Measurements from ENCODE around the gene MAPKAPK2. TPM values are rescaled to one million over a fixed set of nuclear protein-coding genes. Genes with fewer than 3 reads are reported as not detected.

MAPKAPK2 gene
- total RNA-seq, 2 experiments from 2014 or later = 53.5 to 57.8 TPM

- no peak for DNase-seq
- peaks cover 36% of the 10 kb centered on the region for H3K27me3 Mint-ChIP-seq
- no peak overlapping the region for H3K4me3 Mint-ChIP-seq
- H3K9me3 Mint-ChIP-seq = no peaks in the 10 kb centered on the region
- H3K4me1 Mint-ChIP-seq = peaks cover 12% of the 10 kb centered on the region
- no peak overlapping the region for H3K27ac Mint-ChIP-seq
- H3K36me3 Mint-ChIP-seq = no peaks in the 10 kb centered on the region
Measured at GRCh38 chr1:206654828-206655227, 29.9 kb upstream of the MAPKAPK2 start.

- Mint-ChIP-seq H3K36me3 (no peaks in the 10 kb centered on the region), H3K27me3 (peaks cover 43% of the 10 kb centered on the region), H3K4me3 (no peak overlapping the region), H3K9me3 (no peaks in the 10 kb centered on the region), H3K4me1 (peaks cover 12% of the 10 kb centered on the region), H3K27ac (no peak overlapping the region)
- no peak for DNase-seq
Measured at GRCh38 chr1:206655471-206655882, 29.2 kb upstream of the MAPKAPK2 start.

- DNase-seq = no peak
- H3K9me3 Mint-ChIP-seq = no peaks in the 10 kb centered on the region
- H3K4me3 Mint-ChIP-seq = no peak overlapping the region
- H3K27me3 Mint-ChIP-seq = peaks cover 52% of the 10 kb centered on the region
- no peak overlapping the region for H3K27ac Mint-ChIP-seq
- no peaks in the 10 kb centered on the region for H3K36me3 Mint-ChIP-seq
- H3K4me1 Mint-ChIP-seq = peaks cover 12% of the 10 kb centered on the region
Measured at GRCh38 chr1:206656936-206657335, 27.8 kb upstream of the MAPKAPK2 start.

GRCh38 chr1:206657751-206658150 is 27.0 kb upstream of the MAPKAPK2 start:
- no peak for DNase-seq
- Mint-ChIP-seq H3K9me3 (no peaks in the 10 kb centered on the region), H3K27me3 (peaks cover 55% of the 10 kb centered on the region), H3K36me3 (no peaks in the 10 kb centered on the region), H3K4me1 (peaks cover 21% of the 10 kb centered on the region), H3K27ac (no peak overlapping the region), H3K4me3 (no peak overlapping the region)

- no peak overlapping the region for H3K4me3 Mint-ChIP-seq
- peaks cover 62% of the 10 kb centered on the region for H3K27me3 Mint-ChIP-seq
- peak overlapping the region; percentile 44 for H3K27ac Mint-ChIP-seq
- H3K9me3 Mint-ChIP-seq = no peaks in the 10 kb centered on the region
- peaks cover 27% of the 10 kb centered on the region for H3K4me1 Mint-ChIP-seq
- peak; percentile 61 for DNase-seq
- H3K36me3 Mint-ChIP-seq = no peaks in the 10 kb centered on the region
Measured at GRCh38 chr1:206658264-206658980, 26.3 kb upstream of the MAPKAPK2 start.

- no peaks in the 10 kb centered on the region for H3K9me3 Mint-ChIP-seq
- H3K27ac Mint-ChIP-seq = no peak overlapping the region
- peaks cover 31% of the 10 kb centered on the region for H3K4me1 Mint-ChIP-seq
- no peaks in the 10 kb centered on the region for H3K36me3 Mint-ChIP-seq
- DNase-seq = no peak
- peaks cover 66% of the 10 kb centered on the region for H3K27me3 Mint-ChIP-seq
- no peak overlapping the region for H3K4me3 Mint-ChIP-seq
Measured at GRCh38 chr1:206658981-206659273, 25.8 kb upstream of the MAPKAPK2 start.

GRCh38 chr1:206660136-206660535 is 24.6 kb upstream of the MAPKAPK2 start:
- no peaks in the 10 kb centered on the region for H3K36me3 Mint-ChIP-seq
- H3K27me3 Mint-ChIP-seq = peaks cover 75% of the 10 kb centered on the region
- H3K9me3 Mint-ChIP-seq = no peaks in the 10 kb centered on the region
- no peak overlapping the region for H3K27ac Mint-ChIP-seq
- peaks cover 34% of the 10 kb centered on the region for H3K4me1 Mint-ChIP-seq
- H3K4me3 Mint-ChIP-seq = no peak overlapping the region
- no peak for DNase-seq

- Mint-ChIP-seq H3K4me1 (peaks cover 34% of the 10 kb centered on the region), H3K27ac (no peak overlapping the region), H3K27me3 (peaks cover 82% of the 10 kb centered on the region), H3K4me3 (no peak overlapping the region), H3K9me3 (no peaks in the 10 kb centered on the region), H3K36me3 (no peaks in the 10 kb centered on the region)
- DNase-seq = no peak
Measured at GRCh38 chr1:206661161-206661820, 23.4 kb upstream of the MAPKAPK2 start.

- Mint-ChIP-seq H3K27me3 (peaks cover 71% of the 10 kb centered on the region), H3K9me3 (no peaks in the 10 kb centered on the region), H3K36me3 (no peaks in the 10 kb centered on the region), H3K27ac (peak overlapping the region; percentile 56), H3K4me1 (peaks cover 32% of the 10 kb centered on the region), H3K4me3 (peak overlapping the region; percentile 0)
- DNase-seq = no peak
Measured at GRCh38 chr1:206662396-206663092, 22.2 kb upstream of the MAPKAPK2 start.

- H3K27me3 Mint-ChIP-seq = peaks cover 63% of the 10 kb centered on the region
- DNase-seq = no peak
- H3K27ac Mint-ChIP-seq = no peak overlapping the region
- H3K4me1 Mint-ChIP-seq = peaks cover 26% of the 10 kb centered on the region
- no peaks in the 10 kb centered on the region for H3K9me3 Mint-ChIP-seq
- H3K4me3 Mint-ChIP-seq = no peak overlapping the region
- no peaks in the 10 kb centered on the region for H3K36me3 Mint-ChIP-seq
Measured at GRCh38 chr1:206663362-206663761, 21.3 kb upstream of the MAPKAPK2 start.

- Mint-ChIP-seq H3K4me3 (no peak overlapping the region), H3K9me3 (no peaks in the 10 kb centered on the region), H3K27ac (no peak overlapping the region), H3K36me3 (no peaks in the 10 kb centered on the region), H3K4me1 (peaks cover 22% of the 10 kb centered on the region), H3K27me3 (peaks cover 58% of the 10 kb centered on the region)
- DNase-seq = peak; percentile 67
Measured at GRCh38 chr1:206663832-206664652, 20.7 kb upstream of the MAPKAPK2 start.

GRCh38 chr1:206664740-206665139 is 20.0 kb upstream of the MAPKAPK2 start:
- H3K4me3 Mint-ChIP-seq = no peak overlapping the region
- peaks cover 52% of the 10 kb centered on the region for H3K27me3 Mint-ChIP-seq
- no peaks in the 10 kb centered on the region for H3K9me3 Mint-ChIP-seq
- no peaks in the 10 kb centered on the region for H3K36me3 Mint-ChIP-seq
- no peak for DNase-seq
- no peak overlapping the region for H3K27ac Mint-ChIP-seq
- H3K4me1 Mint-ChIP-seq = peaks cover 22% of the 10 kb centered on the region

- Mint-ChIP-seq H3K4me1 (peaks cover 22% of the 10 kb centered on the region), H3K36me3 (no peaks in the 10 kb centered on the region), H3K9me3 (no peaks in the 10 kb centered on the region), H3K27ac (no peak overlapping the region), H3K4me3 (no peak overlapping the region), H3K27me3 (peaks cover 39% of the 10 kb centered on the region)
- no peak for DNase-seq
Measured at GRCh38 chr1:206666031-206666561, 18.6 kb upstream of the MAPKAPK2 start.

- Mint-ChIP-seq H3K9me3 (no peaks in the 10 kb centered on the region), H3K36me3 (no peaks in the 10 kb centered on the region), H3K4me3 (no peak overlapping the region), H3K27ac (no peak overlapping the region), H3K4me1 (peaks cover 21% of the 10 kb centered on the region), H3K27me3 (peaks cover 35% of the 10 kb centered on the region)
- DNase-seq = no peak
Measured at GRCh38 chr1:206666954-206667665, 17.6 kb upstream of the MAPKAPK2 start.
